Putamen (tissue), 1 donor: ENCODE measurements around the gene GPR65.
"Not testable (repeated sequence)": the region's sequence is repeated elsewhere in the genome, so short reads cannot be mapped to it uniquely, and the experiment has no call there.

ENCODE experiments used
- DNase-seq: peaks from one replicate; pipeline ENCODE4 v3.0.0-alpha.2; 2016; ENCODE audit warnings: low spot score

GPR65 gene

DNA sequence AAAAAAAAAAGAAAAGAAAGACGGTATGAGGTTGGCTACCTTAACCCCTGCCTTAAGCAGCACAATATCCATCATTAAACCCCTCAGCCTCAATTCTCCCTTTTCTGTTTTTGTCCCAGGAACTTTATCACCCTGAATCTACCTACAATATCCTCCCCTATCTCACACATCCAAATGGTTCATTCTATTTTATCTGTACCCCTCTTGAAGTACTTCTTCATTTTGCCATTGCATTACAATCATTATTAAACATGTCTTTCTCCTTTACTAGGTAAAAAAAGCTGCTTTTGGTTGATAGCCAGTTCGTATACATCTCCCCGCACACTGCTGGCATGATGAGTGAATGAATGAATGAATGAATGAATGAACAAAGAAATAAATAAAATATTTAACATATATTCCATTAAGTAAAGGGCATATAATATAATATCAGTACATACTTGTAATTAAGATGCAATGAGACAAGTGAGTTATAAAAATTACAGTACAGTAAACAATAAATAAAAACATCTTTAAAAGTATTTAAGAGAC, 364 bp upstream of the GPR65 start:
- DNase-seq, result no peak

DNA sequence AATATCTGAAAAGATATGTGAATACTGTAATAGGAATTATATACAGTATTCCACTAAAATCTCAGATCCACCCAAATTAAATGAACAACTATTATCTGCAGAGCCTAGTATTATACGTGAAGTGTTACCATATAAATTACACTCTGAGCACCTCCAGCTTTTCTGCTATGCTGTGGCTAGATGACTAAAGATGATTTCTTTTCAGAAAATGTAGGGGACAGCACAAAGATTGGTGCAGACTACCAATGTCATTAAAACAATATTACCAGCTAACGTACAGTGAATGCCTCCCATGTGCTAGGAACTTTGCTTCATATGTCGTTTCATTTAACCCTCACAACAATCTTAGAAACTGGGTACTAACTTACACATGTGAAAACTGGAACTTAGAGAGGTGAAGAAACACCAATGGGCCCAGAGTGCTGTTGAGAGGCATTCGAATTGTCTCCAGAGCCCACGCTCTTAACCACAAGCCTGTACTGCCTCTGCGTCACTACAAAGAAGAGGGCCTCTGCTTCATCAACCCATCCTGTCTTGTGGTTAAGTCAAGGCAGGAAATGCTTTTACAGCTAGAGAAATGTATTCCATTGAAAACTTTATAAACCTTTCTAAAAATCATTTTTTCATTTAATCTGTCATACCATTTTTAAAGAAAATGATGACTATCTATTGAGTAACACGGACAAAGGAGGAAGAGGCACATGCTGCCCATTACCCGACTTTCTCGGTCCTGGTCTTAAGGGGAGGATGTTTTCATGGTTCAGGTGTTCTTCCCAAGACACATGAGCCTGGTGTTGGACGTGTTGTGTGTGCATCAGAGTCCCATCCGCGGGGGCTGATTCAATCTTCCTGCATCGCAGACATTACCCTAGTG, 1.3 kb downstream of the GPR65 start:
- no peak for DNase-seq

DNA sequence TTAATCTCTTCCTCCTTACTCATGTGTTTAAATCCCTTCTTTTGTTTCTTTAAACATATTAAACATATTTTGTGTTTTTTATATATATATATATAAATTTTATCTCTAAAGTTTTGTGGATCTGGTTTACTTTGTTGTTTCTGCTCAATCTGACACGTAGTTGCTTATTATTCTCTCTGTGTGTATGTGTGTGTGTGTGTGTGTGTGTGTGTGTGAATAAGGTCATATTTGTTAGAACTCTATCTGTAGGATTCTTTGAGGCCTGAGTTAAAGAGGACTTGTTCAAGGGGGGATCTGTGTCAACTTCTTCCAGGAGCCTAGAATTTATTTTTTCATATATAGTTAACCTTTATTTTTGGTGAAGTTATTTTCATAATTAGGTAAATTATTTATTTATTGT, 2.7 kb downstream of the GPR65 start:
- no peak for DNase-seq

DNA sequence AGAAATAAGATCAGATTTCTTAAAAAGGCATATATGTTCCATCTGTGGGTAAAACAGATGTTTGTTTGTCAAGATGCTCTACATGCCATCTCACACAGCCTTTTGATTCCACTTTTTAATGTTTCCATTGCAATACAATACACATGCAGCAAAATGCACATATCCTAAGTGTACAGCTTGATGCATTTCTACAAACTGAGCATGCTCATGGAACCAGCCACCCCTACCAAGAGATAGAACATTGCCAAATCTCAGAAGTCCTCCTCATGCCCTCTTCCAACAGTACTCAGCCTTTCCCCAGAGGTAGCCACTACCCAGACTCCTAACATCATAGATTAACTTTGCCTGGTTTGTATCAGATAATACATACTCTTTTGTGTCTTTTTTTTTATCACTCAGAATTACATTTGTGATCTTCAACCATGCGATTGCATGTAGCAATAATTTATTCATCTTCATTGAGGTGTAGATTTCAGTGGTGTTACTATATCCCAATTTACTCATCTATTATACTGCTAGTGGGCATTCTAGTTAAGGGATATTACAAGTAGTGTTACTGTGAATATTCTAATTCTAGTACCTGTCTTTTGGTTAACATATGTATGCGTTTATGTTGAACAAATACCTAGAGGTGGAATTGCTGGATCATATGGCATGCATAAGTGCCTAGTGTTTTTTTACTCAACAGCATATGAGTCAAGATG, 3.3 kb downstream of the GPR65 start:
- no peak for DNase-seq

GRCh38 chr14:88009486-88009885, 4.6 kb downstream of the GPR65 start:
- DNase-seq, result no peak

GRCh38 chr14:88010331-88010730, 5.4 kb downstream of the GPR65 start:
- no peak for DNase-seq

DNA sequence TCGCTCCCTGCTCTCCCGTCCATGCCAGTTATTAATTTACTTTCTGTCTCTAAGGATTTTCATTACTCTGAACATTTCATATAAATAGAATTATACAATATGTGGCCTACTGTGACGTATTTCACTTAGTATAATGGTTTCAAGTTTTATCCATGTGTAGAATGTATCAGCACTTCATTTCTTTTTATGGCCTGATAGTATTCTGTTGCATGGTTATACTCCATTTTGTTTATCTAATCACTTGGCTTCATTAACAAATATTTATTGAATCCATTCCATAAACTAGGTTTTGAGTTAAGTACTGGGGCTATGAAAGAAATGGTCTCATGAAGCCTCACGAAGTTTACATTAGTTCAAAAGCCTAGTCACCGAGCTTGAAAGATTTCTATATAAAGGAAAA, 7.6 kb downstream of the GPR65 start:
- no peak for DNase-seq

- DNase-seq, result peak; percentile 67
Observed at GRCh38 chr14:88013750-88014349, 8.9 kb downstream of the GPR65 start.

GRCh38 chr14:88016768-88017167, 11.8 kb downstream of the GPR65 start:
- DNase-seq, result no peak

- no peak for DNase-seq
Observed at GRCh38 chr14:88017535-88017934, 12.6 kb downstream of the GPR65 start.

- DNase-seq, result no peak
Observed at GRCh38 chr14:88023658-88024187, 18.8 kb downstream of the GPR65 start.

GRCh38 chr14:88024252-88025086, 19.5 kb downstream of the GPR65 start:
- not testable (repeated sequence) for DNase-seq

DNA sequence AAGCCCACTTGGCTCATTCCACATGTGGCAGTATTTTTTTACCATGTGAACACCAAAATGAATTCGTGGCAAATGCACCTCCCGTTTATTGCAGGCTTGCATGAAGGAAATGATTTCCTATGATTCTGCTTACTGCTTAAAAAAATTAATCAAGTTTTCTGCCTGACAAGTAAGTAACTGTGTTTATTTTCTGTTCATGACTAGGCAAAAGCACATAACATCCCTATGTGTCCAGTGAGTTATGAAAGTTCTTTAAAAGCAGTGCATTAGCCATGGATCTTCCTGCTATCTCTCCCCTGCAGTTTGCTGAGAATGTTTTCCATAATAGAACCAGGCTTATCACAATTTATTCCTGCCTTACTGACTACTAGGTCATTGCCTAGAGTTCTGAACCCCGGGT, 20.4 kb downstream of the GPR65 start:
- DNase-seq, result no peak

GRCh38 chr14:88026890-88027289, 22.0 kb downstream of the GPR65 start:
- DNase-seq, result no peak

DNA sequence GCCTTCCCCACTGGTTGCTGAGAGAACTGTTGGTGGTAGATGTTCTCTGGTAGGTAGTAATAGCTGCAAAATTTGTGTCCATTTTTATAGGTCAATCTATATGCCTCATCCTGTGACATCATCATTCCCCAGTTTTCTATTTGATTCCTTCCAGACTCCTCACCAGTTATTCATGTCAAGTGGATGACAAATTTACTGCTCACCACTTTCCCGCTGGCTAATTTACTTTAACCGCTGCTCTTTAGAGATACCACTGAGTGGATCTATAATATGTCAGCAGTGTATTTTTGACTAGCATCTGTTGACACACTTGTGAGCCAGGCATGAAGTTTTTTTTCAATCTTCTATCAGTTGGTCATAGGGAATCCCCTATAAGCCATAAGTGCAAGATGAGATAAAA, 24.6 kb downstream of the GPR65 start:
- no peak for DNase-seq

GRCh38 chr14:88030079-88030478, 25.1 kb downstream of the GPR65 start:
- DNase-seq, result no peak

GRCh38 chr14:88030892-88031291, 26.0 kb downstream of the GPR65 start:
- DNase-seq, result no peak

GRCh38 chr14:88032373-88032772, 27.4 kb downstream of the GPR65 start:
- DNase-seq, result no peak

- DNase-seq, result no peak
Observed at GRCh38 chr14:88034076-88034475, 29.1 kb downstream of the GPR65 start.

DNA sequence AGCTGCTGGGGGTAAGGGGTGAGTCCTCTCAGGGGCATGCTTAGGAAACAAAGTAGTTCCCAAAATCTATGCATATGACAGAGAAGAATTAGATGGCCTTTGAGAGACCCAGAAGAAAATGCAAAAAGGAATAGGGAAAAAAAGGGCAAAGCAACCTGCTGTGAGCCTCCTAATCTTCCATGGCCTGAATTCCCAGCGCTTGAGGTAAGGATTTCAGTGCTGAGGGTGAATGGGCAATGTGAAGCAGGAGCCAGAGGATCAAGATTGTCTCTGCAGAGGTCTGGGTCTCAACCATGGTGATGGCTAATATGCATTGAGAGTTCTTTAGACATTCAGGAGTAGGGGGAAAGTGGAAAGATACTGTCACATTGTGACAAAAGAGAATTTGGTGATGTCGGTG, 31.5 kb downstream of the GPR65 start:
- DNase-seq, result no peak

- DNase-seq, result no peak
Observed at GRCh38 chr14:88037325-88037724, 32.4 kb downstream of the GPR65 start.

GRCh38 chr14:88039197-88039596, 34.3 kb downstream of the GPR65 start:
- no peak for DNase-seq
